ENCODE results near the gene RAB42.

- TF ChIP-seq TAF1 (IDR thresholded peaks at IDR 0.05; ENCODE audit: low read depth) (no peak), YY1 (IDR thresholded peaks at IDR 0.05; ENCODE audit: low read depth) (no peak), CREB1 (IDR thresholded peaks at IDR 0.05; ENCODE audit: low read depth) (no peak), MAX (IDR thresholded peaks at IDR 0.05) (no peak), EGR1 (IDR thresholded peaks at IDR 0.05) (no peak), ZBTB7A (IDR thresholded peaks at IDR 0.05; ENCODE audit: low read depth) (no peak), REST (IDR thresholded peaks at IDR 0.05; ENCODE audit: low read depth) (no peak), EP300 (IDR thresholded peaks at IDR 0.05; ENCODE audit: borderline replicate concordance) (no peak), CEBPB (IDR thresholded peaks at IDR 0.05) (no peak)
Measured at GRCh38 chr1:28564310-28564709, 27.8 kb upstream of the RAB42 start.
